Tibial nerve (tissue), 4 donors: ENCODE measurements around the gene PCDH9.

Experiments used
- CTCF ChIP-seq, 5 experiments: fragments of 200-600 bp in 3 of 5; fragments of 450-650 bp in 2 of 5; sonication (generic) in 3 of 5; IDR thresholded peaks; one replicate each; pipeline ENCODE4 v1.5.1; 2016 to 2019; ENCODE audit warnings: antibody characterized with exemption in 5 of 5, mild to moderate bottlenecking in 3 of 5, moderate library complexity in 2 of 5
- EP300 ChIP-seq, 2 donors: sonication (generic); formaldehyde crosslinking; IDR thresholded peaks; one replicate each; pipeline ENCODE4 v1.6.1; 2017; ENCODE audit warnings: antibody characterized with exemption in 2 of 2, mild to moderate bottlenecking in 1 of 2

- no peak for TF ChIP-seq CTCF (IDR thresholded peaks at IDR 0.05)
- no peak for TF ChIP-seq EP300 (IDR thresholded peaks at IDR 0.05)
Observed at GRCh38 chr13:66644855-66645460, 585.2 kb downstream of the PCDH9 start.
